Measurements from ENCODE around the gene RIN3.

The RIN3 gene

GRCh38 chr14:92578511-92578910 is 64.9 kb downstream of the RIN3 start:
- no peak for DNase-seq

GRCh38 chr14:92579244-92579936 is 65.8 kb downstream of the RIN3 start:
- DNase-seq = no peak

- DNase-seq = no peak
These were observed 67.6 kb downstream of the RIN3 start for GRCh38 chr14:92581206-92581605.

GRCh38 chr14:92581966-92582566 is 68.5 kb downstream of the RIN3 start:
- no peak for DNase-seq

- no peak for DNase-seq
These were observed 69.3 kb downstream of the RIN3 start for GRCh38 chr14:92582706-92583452.

GRCh38 chr14:92584220-92584619 is 70.6 kb downstream of the RIN3 start:
- no peak for DNase-seq

GRCh38 chr14:92584816-92585215 is 71.2 kb downstream of the RIN3 start:
- DNase-seq = no peak

GRCh38 chr14:92585981-92586937 is 72.7 kb downstream of the RIN3 start:
- peak; percentile 65 for DNase-seq

- no peak for DNase-seq
These were observed 73.5 kb downstream of the RIN3 start for GRCh38 chr14:92586963-92587699.

- no peak for DNase-seq
These were observed 74.1 kb downstream of the RIN3 start for GRCh38 chr14:92587700-92588085.

GRCh38 chr14:92589213-92589852 is 75.8 kb downstream of the RIN3 start:
- DNase-seq = peak; percentile 33

- DNase-seq = no peak
These were observed 76.6 kb downstream of the RIN3 start for GRCh38 chr14:92590176-92590575.

GRCh38 chr14:92590941-92591340 is 77.4 kb downstream of the RIN3 start:
- DNase-seq = no peak

- DNase-seq = no peak
These were observed 77.8 kb downstream of the RIN3 start for GRCh38 chr14:92591346-92591745.

GRCh38 chr14:92595267-92595666 is 81.7 kb downstream of the RIN3 start:
- DNase-seq = no peak

GRCh38 chr14:92596331-92596907 is 82.8 kb downstream of the RIN3 start:
- DNase-seq = no peak

- DNase-seq = no peak
These were observed 84.6 kb downstream of the RIN3 start for GRCh38 chr14:92597906-92598905.

GRCh38 chr14:92599811-92600210 is 86.2 kb downstream of the RIN3 start:
- no peak for DNase-seq

- DNase-seq = no peak
These were observed 86.9 kb downstream of the RIN3 start for GRCh38 chr14:92600318-92601053.

Data from eye (tissue), 1 donor.